ENCODE data around the gene PRRT4.

PRRT4 gene

GRCh38 chr7:128398016-128398840 is 36.7 kb upstream of the PRRT4 start:
- H4K20me1 ChIP-seq (ENCODE audit: insufficient read depth, low read length): no peaks in the 10 kb centered on the region
- no peaks in the 10 kb centered on the region for H3K4me1 ChIP-seq (ENCODE audit: insufficient read depth, low read length, severe bottlenecking)
- no peak overlapping the region for H2AFZ ChIP-seq (ENCODE audit: low read length)
- no peaks in the 10 kb centered on the region for H3K27me3 ChIP-seq (ENCODE audit: insufficient read depth, low read length)
- H3K36me3 ChIP-seq (ENCODE audit: insufficient read depth, low read length): peaks cover 88% of the 10 kb centered on the region
- no peak overlapping the region for H3K9ac ChIP-seq (ENCODE audit: low read length)
- H3K9me2 ChIP-seq (ENCODE audit: low read depth, low read length): no peaks in the 10 kb centered on the region
- H3K9me3 ChIP-seq (ENCODE audit: low read length): no peaks in the 10 kb centered on the region
- TF ChIP-seq EZH2 (IDR thresholded peaks at IDR 0.05; ENCODE audit: borderline replicate concordance, low read length): no peak
- TF ChIP-seq CTCF (IDR thresholded peaks at IDR 0.05; ENCODE audit: low read length): peak; percentile 100
- H3K4me2 ChIP-seq (ENCODE audit: low read length): no peak overlapping the region
- no peak overlapping the region for H3K27ac ChIP-seq (ENCODE audit: low read depth, low read length, poor library complexity, severe bottlenecking)
- H3F3A ChIP-seq (ENCODE audit: insufficient read depth, low read length): no peaks in the 10 kb centered on the region
- no peaks in the 10 kb centered on the region for H3K79me2 ChIP-seq (ENCODE audit: insufficient read depth, low read length)
- H3K4me3 ChIP-seq (ENCODE audit: low read depth, low read length, poor library complexity, severe bottlenecking): no peak overlapping the region

GRCh38 chr7:128396357-128396756 is 34.9 kb upstream of the PRRT4 start:
- H4K20me1 ChIP-seq (ENCODE audit: insufficient read depth, low read length): no peaks in the 10 kb centered on the region
- no peaks in the 10 kb centered on the region for H3K79me2 ChIP-seq (ENCODE audit: insufficient read depth, low read length)
- H3K27me3 ChIP-seq (ENCODE audit: insufficient read depth, low read length): no peaks in the 10 kb centered on the region
- no peaks in the 10 kb centered on the region for H3K9me3 ChIP-seq (ENCODE audit: low read length)
- H3K9me2 ChIP-seq (ENCODE audit: low read depth, low read length): no peaks in the 10 kb centered on the region
- H3K27ac ChIP-seq (ENCODE audit: low read depth, low read length, poor library complexity, severe bottlenecking): no peak overlapping the region
- TF ChIP-seq EZH2 (IDR thresholded peaks at IDR 0.05; ENCODE audit: borderline replicate concordance, low read length) (no peak), CTCF (IDR thresholded peaks at IDR 0.05; ENCODE audit: low read length) (no peak)
- no peak overlapping the region for H3K4me3 ChIP-seq (ENCODE audit: low read depth, low read length, poor library complexity, severe bottlenecking)
- no peaks in the 10 kb centered on the region for H3F3A ChIP-seq (ENCODE audit: insufficient read depth, low read length)
- H3K36me3 ChIP-seq (ENCODE audit: insufficient read depth, low read length): peaks cover 91% of the 10 kb centered on the region
- no peak overlapping the region for H2AFZ ChIP-seq (ENCODE audit: low read length)
- no peak overlapping the region for H3K9ac ChIP-seq (ENCODE audit: low read length)
- H3K4me2 ChIP-seq (ENCODE audit: low read length): no peak overlapping the region
- no peaks in the 10 kb centered on the region for H3K4me1 ChIP-seq (ENCODE audit: insufficient read depth, low read length, severe bottlenecking)

GRCh38 chr7:128395748-128396147 is 34.3 kb upstream of the PRRT4 start:
- Histone ChIP-seq H3K9me3 (ENCODE audit: low read length) (no peaks in the 10 kb centered on the region), H3K36me3 (ENCODE audit: insufficient read depth, low read length) (peaks cover 89% of the 10 kb centered on the region), H3K9ac (ENCODE audit: low read length) (no peak overlapping the region), H3K9me2 (ENCODE audit: low read depth, low read length) (no peaks in the 10 kb centered on the region), H3F3A (ENCODE audit: insufficient read depth, low read length) (no peaks in the 10 kb centered on the region), H3K79me2 (ENCODE audit: insufficient read depth, low read length) (no peaks in the 10 kb centered on the region), H3K4me3 (ENCODE audit: low read depth, low read length, poor library complexity, severe bottlenecking) (no peak overlapping the region), H2AFZ (ENCODE audit: low read length) (no peak overlapping the region), H4K20me1 (ENCODE audit: insufficient read depth, low read length) (no peaks in the 10 kb centered on the region), H3K27me3 (ENCODE audit: insufficient read depth, low read length) (no peaks in the 10 kb centered on the region), H3K4me2 (ENCODE audit: low read length) (no peak overlapping the region), H3K4me1 (ENCODE audit: insufficient read depth, low read length, severe bottlenecking) (no peaks in the 10 kb centered on the region), H3K27ac (ENCODE audit: low read depth, low read length, poor library complexity, severe bottlenecking) (no peak overlapping the region)
- no peak for TF ChIP-seq EZH2 (IDR thresholded peaks at IDR 0.05; ENCODE audit: borderline replicate concordance, low read length)
- TF ChIP-seq CTCF (IDR thresholded peaks at IDR 0.05; ENCODE audit: low read length): peak; percentile 51; the same call in 1 of the 2 replicates
